IMR-90 (cell line): ENCODE data around the gene CDH26. TPM values are rescaled to one million over a fixed set of nuclear protein-coding genes. Genes with fewer than 3 reads are reported as not detected.

Experiments
- ATAC-seq: fragments of 200-7000 bp; cut with Tn5 transposase; 2 replicates; pipeline ENCODE4 v1.9.1; 2020; ENCODE audit warnings: low read depth, mild to moderate bottlenecking, moderate library complexity
- BruUV-seq: library from RNA; stranded (reverse); fragments of 400-500 nt; replicated peaks from 2 replicates; lab custom pipeline; 2021; lab: Mats Ljungman, UMichigan
- CTCF ChIA-PET: fragments of 300-600 bp; formaldehyde crosslinking; extraction: SDS; loops from one replicate; lab custom pipeline; 2021; ENCODE audit warnings: antibody characterized with exemption; lab: Yijun Ruan, JAX
- POLR2A ChIA-PET: fragments of 300-600 bp; sonication (Branson Sonifier 250); formaldehyde crosslinking; loops from one replicate; lab custom pipeline; 2022; ENCODE audit warnings: antibody characterized with exemption; ENCODE audit not compliant: unreplicated experiment; lab: Charles Lee
- DNase-seq: peaks from one replicate; pipeline ENCODE4 v3.0.0; 2013
- H2AFZ ChIP-seq: replicated peaks from 2 replicates; pipeline ENCODE3; 2013; ENCODE audit warnings: low read length, mild to moderate bottlenecking; ENCODE audit not compliant: poor library complexity
- H2AK5ac ChIP-seq: 2 replicates; pipeline ENCODE4 v1.6.1; 2013; ENCODE audit warnings: low read depth, low read length, inconsistent platforms
- H2AK9ac ChIP-seq: replicated peaks from 2 replicates; pipeline ENCODE3; 2013; ENCODE audit warnings: mild to moderate bottlenecking, low read depth, low read length, moderate library complexity; ENCODE audit not compliant: poor library complexity
- H2BK120ac ChIP-seq: 2 replicates; pipeline ENCODE4 v1.6.1; 2013; ENCODE audit warnings: low read depth, low read length, inconsistent platforms
- H2BK15ac ChIP-seq: 3 replicates; pipeline ENCODE4 v1.6.1; 2013; ENCODE audit warnings: low read depth, low read length, inconsistent platforms
- H2BK20ac ChIP-seq: 2 replicates; pipeline ENCODE4 v1.6.1; 2013; ENCODE audit warnings: low read depth, mild to moderate bottlenecking, inconsistent platforms, low read length, moderate library complexity
- H2BK5ac ChIP-seq: 2 replicates; pipeline ENCODE4 v1.6.1; 2013; ENCODE audit warnings: mild to moderate bottlenecking, low read depth, low read length, inconsistent platforms; ENCODE audit not compliant: poor library complexity, severe bottlenecking
- H3K14ac ChIP-seq: replicated peaks from 2 replicates; pipeline ENCODE4 v1.6.1; 2013; ENCODE audit warnings: low read depth, low read length, inconsistent platforms
- H3K18ac ChIP-seq: 2 replicates; pipeline ENCODE4 v1.6.1; 2013; ENCODE audit warnings: low read depth, low read length, control low read depth
- H3K23ac ChIP-seq: 2 replicates; pipeline ENCODE4 v1.6.1; 2013; ENCODE audit warnings: low read depth, low read length, inconsistent platforms
- H3K27ac ChIP-seq: 2 replicates; pipeline ENCODE4 v1.5.1; 2013; ENCODE audit warnings: mild to moderate bottlenecking, control low read depth, low read length; ENCODE audit not compliant: insufficient read depth
- H3K27me3 ChIP-seq: 2 replicates; pipeline ENCODE4 v1.6.1; 2013; ENCODE audit warnings: low read length; ENCODE audit not compliant: control insufficient read depth, insufficient read depth
- H3K36me3 ChIP-seq: 2 replicates; pipeline ENCODE4 v1.6.1; 2013; ENCODE audit warnings: low read length, mixed read lengths; ENCODE audit not compliant: control insufficient read depth, insufficient read depth
- H3K4ac ChIP-seq: 2 replicates; pipeline ENCODE4 v1.6.1; 2013; ENCODE audit warnings: low read depth, low read length, inconsistent platforms
- H3K4me1 ChIP-seq: 2 replicates; pipeline ENCODE4 v1.6.1; 2013; ENCODE audit warnings: low read length, mixed read lengths; ENCODE audit not compliant: control insufficient read depth, insufficient read depth
- H3K4me2 ChIP-seq: 2 replicates; pipeline ENCODE4 v1.6.1; 2013; ENCODE audit warnings: low read depth, mild to moderate bottlenecking, control low read depth, low read length, moderate library complexity
- H3K4me3 ChIP-seq: 2 replicates; pipeline ENCODE4 v1.5.1; 2013; ENCODE audit warnings: low read depth, mild to moderate bottlenecking, control low read depth, low read length, moderate library complexity; ENCODE audit not compliant: insufficient read depth
- H3K56ac ChIP-seq: 2 replicates; pipeline ENCODE4 v1.6.1; 2013; ENCODE audit warnings: low read length, inconsistent platforms; ENCODE audit not compliant: insufficient read depth; ENCODE audit errors: extremely low read depth
- H3K79me1 ChIP-seq, 2 experiments: 2 replicates each; pipeline ENCODE4 v1.6.1; 2013; ENCODE audit warnings: low read length in 2 of 2, inconsistent platforms in 1 of 2, low read depth in 1 of 2
- H3K9ac ChIP-seq: 2 replicates; pipeline ENCODE4 v1.6.1; 2013; ENCODE audit warnings: low read depth, low read length, control low read depth
- H3K9me1 ChIP-seq: 2 replicates; pipeline ENCODE4 v1.6.1; 2013; ENCODE audit warnings: low read length, inconsistent platforms; ENCODE audit not compliant: insufficient read depth
- H3K9me3 ChIP-seq: 2 replicates; pipeline ENCODE4 v1.6.1; 2013; ENCODE audit warnings: low read length; ENCODE audit not compliant: control insufficient read depth, insufficient read depth
- H4K20me1 ChIP-seq: 2 replicates; pipeline ENCODE4 v1.6.1; 2013; ENCODE audit warnings: low read length, inconsistent platforms; ENCODE audit not compliant: insufficient read depth
- H4K5ac ChIP-seq: 2 replicates; pipeline ENCODE4 v1.6.1; 2013; ENCODE audit warnings: mild to moderate bottlenecking, low read depth, low read length, control low read depth
- H4K8ac ChIP-seq, 2 experiments: 2 replicates each; pipeline ENCODE4 v1.6.1; 2013; ENCODE audit warnings: low read depth in 2 of 2, low read length in 2 of 2, control low read depth in 1 of 2, inconsistent platforms in 1 of 2
- H4K91ac ChIP-seq: 2 replicates; pipeline ENCODE4 v1.6.1; 2013; ENCODE audit warnings: low read depth, low read length, inconsistent platforms; ENCODE audit not compliant: insufficient read depth
- BHLHE40 ChIP-seq: fragments of 150-350 bp; IDR thresholded peaks from 2 replicates; pipeline ENCODE4 v1.6.1; 2016; ENCODE audit warnings: mild to moderate bottlenecking, low read depth, low read length
- CEBPB ChIP-seq: IDR thresholded peaks from 2 replicates; pipeline ENCODE4 v1.6.1; 2012; ENCODE audit warnings: low read depth, low read length, improper control_type of control experiment
- CHD1 ChIP-seq: IDR thresholded peaks from 2 replicates; pipeline ENCODE4 v1.6.1; 2012; ENCODE audit warnings: low read depth, low read length, improper control_type of control experiment
- FOS ChIP-seq: fragments of 150-350 bp; IDR thresholded peaks from 2 replicates; pipeline ENCODE4 v1.6.1; 2016; ENCODE audit warnings: low read depth, low read length
- MAFK ChIP-seq: IDR thresholded peaks from 2 replicates; pipeline ENCODE4 v1.6.1; 2012; ENCODE audit warnings: low read depth, low read length, improper control_type of control experiment
- MAZ ChIP-seq: IDR thresholded peaks from 2 replicates; pipeline ENCODE4 v1.6.1; 2012; ENCODE audit warnings: low read depth, mild to moderate bottlenecking, low read length, improper control_type of control experiment, moderate library complexity, borderline replicate concordance
- MXI1 ChIP-seq: IDR thresholded peaks from 2 replicates; pipeline ENCODE4 v1.6.1; 2012; ENCODE audit warnings: low read depth, mild to moderate bottlenecking, low read length, moderate library complexity, borderline replicate concordance
- POLR2A ChIP-seq: IDR thresholded peaks from 2 replicates; pipeline ENCODE4 v1.6.1; 2012; ENCODE audit warnings: mild to moderate bottlenecking, low read depth, low read length
- RAD21 ChIP-seq: IDR thresholded peaks from 2 replicates; pipeline ENCODE4 v1.6.1; 2012; ENCODE audit warnings: low read length, improper control_type of control experiment
- RFX5 ChIP-seq: IDR thresholded peaks from 2 replicates; pipeline ENCODE4 v1.8.0; 2012; ENCODE audit warnings: low read depth, mild to moderate bottlenecking, low read length, moderate library complexity
- SMC3 ChIP-seq: fragments of 150-350 bp; IDR thresholded peaks from 2 replicates; pipeline ENCODE4 v1.6.1; 2016; ENCODE audit warnings: low read depth, mild to moderate bottlenecking, antibody characterized with exemption, low read length, moderate library complexity
- USF2 ChIP-seq: fragments of 150-350 bp; IDR thresholded peaks from 2 replicates; pipeline ENCODE4 v1.6.1; 2017; ENCODE audit warnings: mild to moderate bottlenecking, antibody characterized with exemption, low read length, low read depth
- WGBS, 2 experiments: methylation state at CpG; one replicate each; pipeline versions ENCODE4 v1.1.5 to v1.1.7; 2013; ENCODE audit warnings: missing lambda C conversion rate in 2 of 2; ENCODE audit not compliant: insufficient read length in 1 of 2; ENCODE audit errors: extremely low coverage in 2 of 2; 5-methylcytosine and 5-hydroxymethylcytosine counted together
- dilution Hi-C: fragments of 300-500 bp; cut with HindIII; formaldehyde crosslinking; loops from one replicate; pipeline ENCODE4 v1.14.3; 2018; ENCODE audit warnings: low sequenced_read_pairs; ENCODE audit not compliant: unreplicated experiment
- in situ Hi-C: fragments of 300-500 bp; cut with MboI; formaldehyde crosslinking; loops from 3 replicates; pipeline ENCODE4 v1.14.3; 2019; ENCODE audit warnings: low sequenced_read_pairs, inconsistent platforms, mixed read lengths
- intact Hi-C: fragments of 100-400 bp; cut with micrococcal nuclease; formaldehyde crosslinking; loops from 2 replicates; pipeline ENCODE4 v1.10.0; 2022
- polyA plus RNA-seq, 3 experiments: library from polyadenylated mRNA; depleted of rRNA; stranded (reverse); fragments of >200 nt; gene quantifications; 2 replicates each; pipeline ENCODE4 v1.2.3, GENCODE V29; 2012; ENCODE audit warnings: low replicate concordance in 1 of 3
- total RNA-seq: library from RNA; depleted of rRNA; stranded (reverse); fragments of >200 nt; gene quantifications from 2 replicates; pipeline ENCODE4 v1.2.3, GENCODE V29; 2012
- TF ChIP-seq, protein P1 (sequence below): conservative IDR thresholded peaks from 2 replicates; pipeline ENCODE4 v1.5.1; 2012; ENCODE audit warnings: mild to moderate bottlenecking, low read depth, low read length, improper control_type of control experiment

Gene CDH26
- total and polyA plus RNA-seq, 2 of the 4 experiments (the other 2 are of a cell fraction) = not detected

- in situ Hi-C loops = no loop called here
- H3K56ac ChIP-seq = no peak overlapping the region
- no CpG with 5 or more reads among the region's 8 CpGs for WGBS, 2 experiments
These were observed 42.2 kb downstream of the CDH26 start for GRCh38 chr20:60000271-60001042.

More at GRCh38 chr20:60000271-60001042, 42.2 kb downstream of the CDH26 start:
- no peaks in the 10 kb centered on the region for H3K79me1 ChIP-seq
- no peaks in the 10 kb centered on the region for H3K9me1 ChIP-seq
- no peak overlapping the region for H2BK5ac ChIP-seq
- no peak overlapping the region for H3K14ac ChIP-seq
- H3K4me3 ChIP-seq = no peak overlapping the region
- H4K91ac ChIP-seq = no peak overlapping the region
- ATAC-seq (no peak), DNase-seq (no peak)
- H2BK15ac ChIP-seq = no peak overlapping the region
- H3K9me3 ChIP-seq = no peaks in the 10 kb centered on the region
- no peak for TF ChIP-seq RAD21
- TF ChIP-seq POLR2A = no peak
- TF ChIP-seq CHD1 = no peak
- TF ChIP-seq MAFK = no peak
- TF ChIP-seq MXI1 = no peak
- TF ChIP-seq CEBPB = no peak
- no peak for TF ChIP-seq FOS
- no peak for TF ChIP-seq SMC3
- TF ChIP-seq MAZ = no peak
- TF ChIP-seq RFX5 = no peak
- TF ChIP-seq BHLHE40 = no peak
- TF ChIP-seq, protein P1, sequence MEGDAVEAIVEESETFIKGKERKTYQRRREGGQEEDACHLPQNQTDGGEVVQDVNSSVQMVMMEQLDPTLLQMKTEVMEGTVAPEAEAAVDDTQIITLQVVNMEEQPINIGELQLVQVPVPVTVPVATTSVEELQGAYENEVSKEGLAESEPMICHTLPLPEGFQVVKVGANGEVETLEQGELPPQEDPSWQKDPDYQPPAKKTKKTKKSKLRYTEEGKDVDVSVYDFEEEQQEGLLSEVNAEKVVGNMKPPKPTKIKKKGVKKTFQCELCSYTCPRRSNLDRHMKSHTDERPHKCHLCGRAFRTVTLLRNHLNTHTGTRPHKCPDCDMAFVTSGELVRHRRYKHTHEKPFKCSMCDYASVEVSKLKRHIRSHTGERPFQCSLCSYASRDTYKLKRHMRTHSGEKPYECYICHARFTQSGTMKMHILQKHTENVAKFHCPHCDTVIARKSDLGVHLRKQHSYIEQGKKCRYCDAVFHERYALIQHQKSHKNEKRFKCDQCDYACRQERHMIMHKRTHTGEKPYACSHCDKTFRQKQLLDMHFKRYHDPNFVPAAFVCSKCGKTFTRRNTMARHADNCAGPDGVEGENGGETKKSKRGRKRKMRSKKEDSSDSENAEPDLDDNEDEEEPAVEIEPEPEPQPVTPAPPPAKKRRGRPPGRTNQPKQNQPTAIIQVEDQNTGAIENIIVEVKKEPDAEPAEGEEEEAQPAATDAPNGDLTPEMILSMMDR = no peak
- no peak for TF ChIP-seq USF2
- no peaks in the 10 kb centered on the region for H4K20me1 ChIP-seq
- H3K23ac ChIP-seq = no peak overlapping the region
- intact Hi-C loops (no loop called here), dilution Hi-C loops (no loop called here)
- H2AK5ac ChIP-seq = no peak overlapping the region
- no peak overlapping the region for H2AK9ac ChIP-seq
- no TSS peak for BruUV-seq
- H4K5ac ChIP-seq = no peak overlapping the region
- ChIA-PET CTCF (no interaction called here), POLR2A (no interaction called here)
- H3K4me2 ChIP-seq = no peak overlapping the region
- H4K8ac ChIP-seq = no peak overlapping the region
- H2AFZ ChIP-seq = no peak overlapping the region
- H3K27me3 ChIP-seq = peaks cover 6% of the 10 kb centered on the region; the same call in 1 of the 2 replicates
- H3K27ac ChIP-seq = no peak overlapping the region
- no peaks in the 10 kb centered on the region for H3K4me1 ChIP-seq
- no peak overlapping the region for H3K4ac ChIP-seq
- no peak overlapping the region for H3K9ac ChIP-seq
- H2BK120ac ChIP-seq = no peak overlapping the region
- no peak overlapping the region for H2BK20ac ChIP-seq
- H3K36me3 ChIP-seq = no peaks in the 10 kb centered on the region
- H3K18ac ChIP-seq = no peak overlapping the region
